ENCODE data around the gene CARD11.
"Not testable (repeated sequence)": the region's sequence is repeated elsewhere in the genome, so short reads cannot be mapped to it uniquely, and the experiment has no call there.

The CARD11 gene

GRCh38 chr7:3063016-3063753 is 19.5 kb upstream of the CARD11 start:
- peak; percentile 29 to 58 (median 44) for DNase-seq

- DNase-seq = no peak
Observed at GRCh38 chr7:3057066-3057420, 13.4 kb upstream of the CARD11 start.

- no peak for DNase-seq
Observed at GRCh38 chr7:3056234-3057065, 12.8 kb upstream of the CARD11 start.

- no peak for DNase-seq
Observed at GRCh38 chr7:3055626-3056025, 12.0 kb upstream of the CARD11 start.

- peak in 2 of 4 experiments; percentile 43 to 48 for DNase-seq
Observed at GRCh38 chr7:3042861-3043489, 692 bp downstream of the CARD11 start.

- no peak for DNase-seq
Observed at GRCh38 chr7:3041986-3042675, 1.5 kb downstream of the CARD11 start.

- no peak for DNase-seq
Observed at GRCh38 chr7:3039787-3040186, 3.9 kb downstream of the CARD11 start.

- DNase-seq = not testable (repeated sequence)
Observed at GRCh38 chr7:3038011-3038410, 5.7 kb downstream of the CARD11 start.

GRCh38 chr7:3037259-3037658 is 6.4 kb downstream of the CARD11 start:
- DNase-seq = no peak

- no peak for DNase-seq
Observed at GRCh38 chr7:3034591-3035150, 9.0 kb downstream of the CARD11 start.

- no peak for DNase-seq
Observed at GRCh38 chr7:3033581-3033980, 10.1 kb downstream of the CARD11 start.

- DNase-seq = no peak
Observed at GRCh38 chr7:3033136-3033535, 10.5 kb downstream of the CARD11 start.

- no peak for DNase-seq
Observed at GRCh38 chr7:3032256-3032655, 11.4 kb downstream of the CARD11 start.

- DNase-seq = no peak
Observed at GRCh38 chr7:3029138-3029537, 14.5 kb downstream of the CARD11 start.

GRCh38 chr7:3028758-3029093 is 14.9 kb downstream of the CARD11 start:
- DNase-seq = no peak

- DNase-seq = no peak
Observed at GRCh38 chr7:3028071-3028757, 15.5 kb downstream of the CARD11 start.

GRCh38 chr7:3027005-3027845 is 16.4 kb downstream of the CARD11 start:
- no peak for DNase-seq

GRCh38 chr7:3025616-3026015 is 18.1 kb downstream of the CARD11 start:
- no peak for DNase-seq

- no peak for DNase-seq
Observed at GRCh38 chr7:3021825-3022224, 21.8 kb downstream of the CARD11 start.

- not testable (repeated sequence) for DNase-seq
Observed at GRCh38 chr7:3021224-3021623, 22.4 kb downstream of the CARD11 start.

GRCh38 chr7:3020416-3020815 is 23.3 kb downstream of the CARD11 start:
- DNase-seq = no peak

Data from activated naive CD4-positive, alpha-beta T cell (primary cell).